GM12875 (cell line): ENCODE measurements around the gene EBI3.
"Not testable (repeated sequence)": the region's sequence is repeated elsewhere in the genome, so short reads cannot be mapped to it uniquely, and the experiment has no call there.

Source experiments
- H3K4me3 ChIP-seq: one replicate; pipeline ENCODE4 v1.5.1; 2011; ENCODE audit warnings: low read depth, low read length, control low read depth
- CTCF ChIP-seq: IDR thresholded peaks from 2 replicates; pipeline ENCODE4 v1.5.1; 2011; ENCODE audit warnings: low read depth, mild to moderate bottlenecking, control low read depth, inconsistent platforms, low read length, moderate library complexity, borderline replicate concordance; ENCODE audit not compliant: insufficient read depth

EBI3 gene

GRCh38 chr19:4217429-4218264, 11.7 kb upstream of the EBI3 start:
- H3K4me3 ChIP-seq: no peak overlapping the region
- no peak for TF ChIP-seq CTCF

GRCh38 chr19:4218523-4218922, 10.8 kb upstream of the EBI3 start:
- not testable (repeated sequence) for H3K4me3 ChIP-seq

GRCh38 chr19:4220188-4220587, 9.1 kb upstream of the EBI3 start:
- no peak overlapping the region for H3K4me3 ChIP-seq
- TF ChIP-seq CTCF: no peak

GRCh38 chr19:4224470-4224869, 4.9 kb upstream of the EBI3 start:
- TF ChIP-seq CTCF: no peak
- H3K4me3 ChIP-seq: no peak overlapping the region

GRCh38 chr19:4225885-4226284, 3.4 kb upstream of the EBI3 start:
- TF ChIP-seq CTCF: no peak
- H3K4me3 ChIP-seq: no peak overlapping the region

GRCh38 chr19:4227771-4228170, 1.6 kb upstream of the EBI3 start:
- H3K4me3 ChIP-seq: no peak overlapping the region
- TF ChIP-seq CTCF: no peak

- peak overlapping the region; percentile 82 for H3K4me3 ChIP-seq
- no peak for TF ChIP-seq CTCF
Measured at GRCh38 chr19:4228765-4229178, 551 bp upstream of the EBI3 start.

- H3K4me3 ChIP-seq: peak overlapping the region; percentile 82
Measured at GRCh38 chr19:4230237-4230636, 914 bp downstream of the EBI3 start.

GRCh38 chr19:4231521-4231920, 2.2 kb downstream of the EBI3 start:
- H3K4me3 ChIP-seq: not testable (repeated sequence)

- not testable (repeated sequence) for H3K4me3 ChIP-seq
Measured at GRCh38 chr19:4232139-4232538, 2.8 kb downstream of the EBI3 start.
